SK-N-SH (cell line): ENCODE results near the gene GOLGA8K.
"Not testable (repeated sequence)": the region's sequence is repeated elsewhere in the genome, so short reads cannot be mapped to it uniquely, and the experiment has no call there.

Source experiments
- EP300 ChIP-seq, 2 experiments: IDR thresholded peaks; 2 replicates each; pipeline versions ENCODE4 v1.4.0 to v1.6.1; 2012; ENCODE audit warnings: borderline replicate concordance in 1 of 2, low read depth in 1 of 2, low read length in 1 of 2
- JUND ChIP-seq: IDR thresholded peaks from 2 replicates; pipeline ENCODE4 v1.4.0; 2012
- POLR2AphosphoS5 ChIP-seq: IDR thresholded peaks from 2 replicates; pipeline ENCODE4 v1.6.1; 2012; ENCODE audit warnings: low read depth, low read length
- RCOR1 ChIP-seq: fragments of 150-350 bp; IDR thresholded peaks from 2 replicates; pipeline ENCODE4 v1.6.1; 2017; ENCODE audit warnings: antibody characterized with exemption, low read length
- TF ChIP-seq, protein P1 (sequence below): fragments of 200-600 bp; sonication (generic); IDR thresholded peaks from 2 replicates; pipeline ENCODE4 v1.6.1; 2017; ENCODE audit warnings: antibody characterized with exemption, mild to moderate bottlenecking, moderate library complexity

DNA sequence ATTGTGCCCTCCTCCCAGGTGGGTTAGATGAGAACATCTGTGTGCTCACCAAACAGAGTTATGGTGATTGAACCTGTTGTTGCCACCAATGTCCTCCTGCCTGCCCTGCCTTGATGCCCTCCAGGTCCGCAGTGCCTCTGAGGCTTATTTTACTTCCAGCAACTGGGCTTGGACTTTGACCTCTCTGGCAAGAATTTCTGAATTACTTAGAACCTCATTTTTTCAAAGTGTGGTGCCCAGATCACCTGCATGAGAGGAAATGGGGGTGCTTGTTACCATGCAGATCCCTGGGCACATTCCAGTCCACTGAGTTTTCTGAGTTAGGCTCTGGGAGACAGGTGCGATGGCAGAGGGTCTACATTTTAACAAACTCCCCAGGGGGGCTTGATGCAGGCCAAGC is 33.0 kb downstream of the GOLGA8K start:
- not testable (repeated sequence) for TF ChIP-seq POLR2AphosphoS5; JUND; EP300 (IDR thresholded peaks at IDR 0.05; ENCODE audit: borderline replicate concordance in 1 of 2, low read depth in 1 of 2, low read length in 1 of 2); RCOR1
- TF ChIP-seq, protein P1, sequence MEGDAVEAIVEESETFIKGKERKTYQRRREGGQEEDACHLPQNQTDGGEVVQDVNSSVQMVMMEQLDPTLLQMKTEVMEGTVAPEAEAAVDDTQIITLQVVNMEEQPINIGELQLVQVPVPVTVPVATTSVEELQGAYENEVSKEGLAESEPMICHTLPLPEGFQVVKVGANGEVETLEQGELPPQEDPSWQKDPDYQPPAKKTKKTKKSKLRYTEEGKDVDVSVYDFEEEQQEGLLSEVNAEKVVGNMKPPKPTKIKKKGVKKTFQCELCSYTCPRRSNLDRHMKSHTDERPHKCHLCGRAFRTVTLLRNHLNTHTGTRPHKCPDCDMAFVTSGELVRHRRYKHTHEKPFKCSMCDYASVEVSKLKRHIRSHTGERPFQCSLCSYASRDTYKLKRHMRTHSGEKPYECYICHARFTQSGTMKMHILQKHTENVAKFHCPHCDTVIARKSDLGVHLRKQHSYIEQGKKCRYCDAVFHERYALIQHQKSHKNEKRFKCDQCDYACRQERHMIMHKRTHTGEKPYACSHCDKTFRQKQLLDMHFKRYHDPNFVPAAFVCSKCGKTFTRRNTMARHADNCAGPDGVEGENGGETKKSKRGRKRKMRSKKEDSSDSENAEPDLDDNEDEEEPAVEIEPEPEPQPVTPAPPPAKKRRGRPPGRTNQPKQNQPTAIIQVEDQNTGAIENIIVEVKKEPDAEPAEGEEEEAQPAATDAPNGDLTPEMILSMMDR, result not testable (repeated sequence)
